Progenitor cell of endocrine pancreas (in vitro differentiated cells): ENCODE measurements around the gene FAM185A. TPM values are rescaled to one million over a fixed set of nuclear protein-coding genes. Genes with fewer than 3 reads are reported as not detected.

Source experiments
- DNase-seq: peaks from one replicate; pipeline ENCODE4 v3.0.0; 2021; ENCODE audit warnings: low spot score; ENCODE audit not compliant: unreplicated experiment
- H3K27ac Mint-ChIP-seq: 2 replicates; pipeline ENCODE4 v1.8.0; 2021; ENCODE audit warnings: mild to moderate bottlenecking, moderate library complexity, mixed read lengths
- H3K27me3 Mint-ChIP-seq: 2 replicates; pipeline ENCODE4 v1.8.0; 2021; ENCODE audit warnings: mixed read lengths
- H3K36me3 Mint-ChIP-seq: 2 replicates; pipeline ENCODE4 v1.8.0; 2022; ENCODE audit warnings: mixed read lengths; ENCODE audit not compliant: insufficient read depth
- H3K4me1 Mint-ChIP-seq: 2 replicates; pipeline ENCODE4 v1.8.0; 2021; ENCODE audit warnings: low read depth, mixed read lengths
- H3K4me3 Mint-ChIP-seq: 2 replicates; pipeline ENCODE4 v1.8.0; 2021; ENCODE audit warnings: low read depth, mild to moderate bottlenecking, moderate library complexity, mixed read lengths
- H3K9me3 Mint-ChIP-seq: 2 replicates; pipeline ENCODE4 v1.8.0; 2021; ENCODE audit warnings: low read depth, mixed read lengths
- CTCF ChIP-seq: fragments of 200-600 bp; sonication (generic); IDR thresholded peaks from one replicate; pipeline ENCODE4 v1.5.0; 2021; ENCODE audit warnings: antibody characterized with exemption, mild to moderate bottlenecking; ENCODE audit not compliant: unreplicated experiment
- total RNA-seq: library from RNA; stranded (reverse); gene quantifications from 2 replicates; pipeline ENCODE4 v1.2.1, GENCODE V29; 2021

The FAM185A gene
- total RNA-seq, 1 donor from 2014 or later, result 19.4 TPM

DNA sequence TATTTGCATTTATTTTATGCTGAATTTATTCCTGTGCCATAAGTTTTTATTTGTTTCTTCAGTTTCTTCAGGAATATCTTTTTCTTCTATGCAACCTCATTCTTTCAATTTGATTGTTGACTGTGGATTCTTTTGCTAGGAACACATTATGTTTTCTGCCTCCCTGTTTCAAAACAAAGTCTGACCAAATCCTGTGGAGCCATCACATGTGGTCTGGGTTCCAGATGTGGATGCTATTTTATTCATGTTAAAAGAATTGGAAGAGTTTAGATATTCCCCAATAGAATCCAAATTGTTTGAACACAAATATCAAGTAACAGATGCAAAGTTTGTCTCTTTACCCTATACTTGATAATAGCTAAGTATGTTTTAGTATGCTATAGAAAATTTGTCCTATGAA is 107.2 kb downstream of the FAM185A start:
- peaks cover 11% of the 10 kb centered on the region for H3K36me3 Mint-ChIP-seq
- H3K4me3 Mint-ChIP-seq, result no peak overlapping the region
- no peaks in the 10 kb centered on the region for H3K27me3 Mint-ChIP-seq
- TF ChIP-seq CTCF, result no peak
- peaks cover 6% of the 10 kb centered on the region for H3K9me3 Mint-ChIP-seq
- H3K27ac Mint-ChIP-seq, result no peak overlapping the region
- no peak for DNase-seq
- peaks cover 3% of the 10 kb centered on the region for H3K4me1 Mint-ChIP-seq

Other genes starting within 250 kb of the FAM185A start
- 8.7 and 10.8 TPM in 2 replicates for gene RASA4B, start 231.2 kb upstream of the FAM185A start, total RNA-seq
- gene UPK3BL2, start 205.3 kb upstream of the FAM185A start, total RNA-seq, result 9.4 and 13.4 TPM in 2 replicates
- not detected in 2 replicates for gene SPDYE2, start 197.8 kb upstream of the FAM185A start, total RNA-seq
- gene POLR2J3, start 176.4 kb upstream of the FAM185A start, total RNA-seq, result 28.2 and 31.5 TPM in 2 replicates
- gene RASA4, start 132.2 kb upstream of the FAM185A start, total RNA-seq, result 20.2 and 21.0 TPM in 2 replicates
- 18.9 and 19.2 TPM in 2 replicates for gene UPK3BL1, start 106.2 kb upstream of the FAM185A start, total RNA-seq
- gene SPDYE2B, start 98.7 kb upstream of the FAM185A start, total RNA-seq, result not detected in 2 replicates
- gene POLR2J2, start 77.3 kb upstream of the FAM185A start, total RNA-seq, result 8.6 and 8.9 TPM in 2 replicates
- gene LRRC17, start 164.0 kb downstream of the FAM185A start, total RNA-seq, result 1.3 and 2.3 TPM in 2 replicates